ENCODE data around the gene KSR1. TPM values are rescaled to one million over a fixed set of nuclear protein-coding genes. Genes with fewer than 3 reads are reported as not detected.

KSR1 gene
- total RNA-seq, 1 donor from 2014 or later: 114 TPM

DNA sequence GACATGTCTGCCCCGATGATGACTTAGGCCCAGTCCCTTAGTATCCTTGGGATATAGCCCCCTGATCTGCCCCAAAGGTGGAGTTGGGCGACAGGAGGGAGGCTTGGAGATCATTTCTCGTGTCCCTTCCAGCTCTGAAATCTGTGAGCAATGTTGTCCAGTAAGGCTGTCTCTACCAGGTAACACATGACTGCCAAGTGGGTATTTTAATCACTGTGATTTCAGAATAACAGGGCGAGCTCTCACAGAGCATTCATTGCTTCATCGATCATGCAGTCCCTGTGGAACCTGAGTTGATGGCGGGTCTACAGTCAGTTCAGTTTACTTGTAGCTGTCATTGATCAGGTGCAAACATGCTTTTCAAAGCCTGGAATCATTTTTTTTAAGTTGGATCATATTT is 39.2 kb downstream of the KSR1 start:
- Mint-ChIP-seq H3K9me3 (peaks cover 3% of the 10 kb centered on the region), H3K27ac (peak overlapping the region; percentile 60), H3K36me3 (ENCODE audit: low read depth) (peaks cover 10% of the 10 kb centered on the region), H3K27me3 (no peaks in the 10 kb centered on the region), H3K4me3 (peak overlapping the region; percentile 35), H3K4me1 (peaks cover 35% of the 10 kb centered on the region)
- TF ChIP-seq, protein P1, sequence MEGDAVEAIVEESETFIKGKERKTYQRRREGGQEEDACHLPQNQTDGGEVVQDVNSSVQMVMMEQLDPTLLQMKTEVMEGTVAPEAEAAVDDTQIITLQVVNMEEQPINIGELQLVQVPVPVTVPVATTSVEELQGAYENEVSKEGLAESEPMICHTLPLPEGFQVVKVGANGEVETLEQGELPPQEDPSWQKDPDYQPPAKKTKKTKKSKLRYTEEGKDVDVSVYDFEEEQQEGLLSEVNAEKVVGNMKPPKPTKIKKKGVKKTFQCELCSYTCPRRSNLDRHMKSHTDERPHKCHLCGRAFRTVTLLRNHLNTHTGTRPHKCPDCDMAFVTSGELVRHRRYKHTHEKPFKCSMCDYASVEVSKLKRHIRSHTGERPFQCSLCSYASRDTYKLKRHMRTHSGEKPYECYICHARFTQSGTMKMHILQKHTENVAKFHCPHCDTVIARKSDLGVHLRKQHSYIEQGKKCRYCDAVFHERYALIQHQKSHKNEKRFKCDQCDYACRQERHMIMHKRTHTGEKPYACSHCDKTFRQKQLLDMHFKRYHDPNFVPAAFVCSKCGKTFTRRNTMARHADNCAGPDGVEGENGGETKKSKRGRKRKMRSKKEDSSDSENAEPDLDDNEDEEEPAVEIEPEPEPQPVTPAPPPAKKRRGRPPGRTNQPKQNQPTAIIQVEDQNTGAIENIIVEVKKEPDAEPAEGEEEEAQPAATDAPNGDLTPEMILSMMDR (IDR thresholded peaks at IDR 0.05): no peak
- intact Hi-C loops (cut with micrococcal nuclease): loop anchor here (2.0 kb wide), 1 partner anchor 23 kb away; no protein-coding TSS in a partner anchor
- ATAC-seq (ENCODE audit: low read depth) (peak; percentile 86), DNase-seq (no peak)
- POLR2A ChIA-PET: interaction anchor here (0.6 to 1.9 kb wide), 3 partner anchors 22 to 386 kb away, joined by 3 to 5 read pairs (median 4); no protein-coding TSS in a partner anchor
- CTCF ChIA-PET: interaction anchor here (0.6 kb wide), 1 partner anchor 39 kb away, joined by 4 read pairs; the partner anchor contains the start of gene KSR1

DNA sequence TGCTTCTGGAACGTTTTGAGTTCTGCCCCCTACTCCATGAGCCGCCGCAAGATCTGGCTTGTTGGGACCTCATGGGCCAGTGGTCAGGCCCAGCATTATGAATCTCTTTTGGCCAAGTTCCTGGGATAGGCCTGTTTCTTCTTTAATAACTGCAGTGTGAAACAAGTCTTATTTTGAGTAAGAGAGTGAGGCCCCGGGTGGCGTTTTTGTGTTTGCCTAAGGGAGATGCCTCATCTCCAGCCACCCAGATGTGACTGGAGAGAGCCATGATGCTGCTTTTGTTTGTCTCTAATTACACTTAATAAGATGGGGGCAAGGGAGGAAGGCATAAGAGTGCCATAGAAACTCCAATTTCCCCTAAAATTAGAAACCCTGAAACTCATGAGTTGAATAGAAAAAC is 39.8 kb downstream of the KSR1 start:
- ChIA-PET POLR2A (interaction anchor here (1.1 to 1.9 kb wide), 2 partner anchors 22 to 50 kb away, joined by 4 to 5 read pairs; no protein-coding TSS in a partner anchor), CTCF (interaction anchor here (1.1 kb wide), 1 partner anchor 38 kb away, joined by 4 read pairs; no protein-coding TSS in a partner anchor)
- Mint-ChIP-seq H3K27ac (peak overlapping the region; percentile 60), H3K9me3 (peaks cover 5% of the 10 kb centered on the region), H3K4me1 (peaks cover 35% of the 10 kb centered on the region), H3K4me3 (no peak overlapping the region), H3K36me3 (ENCODE audit: low read depth) (peaks cover 15% of the 10 kb centered on the region), H3K27me3 (no peaks in the 10 kb centered on the region)
- TF ChIP-seq, protein P1 (IDR thresholded peaks at IDR 0.05): no peak
- intact Hi-C loops (cut with micrococcal nuclease): loop anchor here (1.0 kb wide), 1 partner anchor 10 kb away; no protein-coding TSS in a partner anchor
- DNase-seq (no peak), ATAC-seq (ENCODE audit: low read depth) (no peak)

DNA sequence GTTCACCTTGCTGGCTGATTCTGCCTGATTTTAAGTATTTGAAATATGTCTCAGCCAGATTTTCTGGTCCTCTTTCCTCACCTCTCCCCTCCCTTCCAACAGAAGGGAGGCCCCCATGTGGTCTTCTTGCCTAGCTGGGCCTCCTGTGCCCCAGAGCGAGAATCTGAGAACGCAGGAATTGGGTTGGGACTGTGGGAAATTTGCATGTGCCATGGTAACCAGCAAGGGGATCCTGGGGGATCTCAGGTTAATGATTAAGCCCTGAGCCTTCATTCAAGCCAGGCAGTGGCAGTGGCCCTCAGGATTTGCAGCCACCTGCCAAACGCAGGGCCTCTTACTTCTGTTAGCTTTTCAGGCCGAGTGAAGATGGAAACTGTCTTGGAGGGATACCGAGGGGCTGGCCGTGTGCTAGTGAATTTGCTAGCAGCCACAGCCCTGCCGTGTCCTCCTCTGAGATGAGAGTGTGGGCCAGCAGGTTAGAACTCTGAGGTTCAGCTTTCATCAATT is 40.2 kb downstream of the KSR1 start:
- DNase-seq (no peak), ATAC-seq (ENCODE audit: low read depth) (peak; percentile 30)
- POLR2A ChIA-PET: interaction anchor here (0.6 to 1.9 kb wide), 3 partner anchors 19 to 50 kb away, joined by 3 to 4 read pairs (median 3); no protein-coding TSS in a partner anchor
- Mint-ChIP-seq H3K9me3 (peaks cover 5% of the 10 kb centered on the region), H3K4me1 (peaks cover 35% of the 10 kb centered on the region), H3K36me3 (ENCODE audit: low read depth) (peaks cover 15% of the 10 kb centered on the region), H3K4me3 (no peak overlapping the region), H3K27me3 (no peaks in the 10 kb centered on the region), H3K27ac (peak overlapping the region; percentile 30)
- CTCF ChIA-PET: interaction anchor here (1.1 kb wide), 1 partner anchor 39 kb away, joined by 4 read pairs; no protein-coding TSS in a partner anchor
- TF ChIP-seq, protein P1 (IDR thresholded peaks at IDR 0.05): no peak
- intact Hi-C loops (cut with micrococcal nuclease): loop anchor here (1.0 kb wide), 1 partner anchor 10 kb away; no protein-coding TSS in a partner anchor

DNA sequence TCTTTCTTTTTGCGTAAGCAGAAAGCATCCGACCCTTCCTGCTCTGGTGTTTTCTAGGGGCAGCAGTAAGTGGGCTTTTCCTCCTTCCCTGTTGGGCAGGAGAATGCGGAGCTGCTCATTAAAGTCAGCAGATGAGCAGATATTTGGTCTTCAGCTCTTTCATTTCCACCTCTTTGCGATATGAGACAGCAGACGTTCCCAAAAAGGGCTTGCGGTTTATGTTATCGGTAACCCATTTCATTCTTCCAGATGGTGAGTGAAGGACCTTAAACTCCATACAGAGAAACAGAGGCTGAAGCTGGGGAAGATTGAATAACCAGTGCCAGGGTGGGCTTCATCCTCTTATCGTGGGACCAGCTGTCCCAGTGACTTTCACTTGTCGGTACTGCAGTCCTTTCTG is 40.7 kb downstream of the KSR1 start:
- H3K27me3 Mint-ChIP-seq: no peaks in the 10 kb centered on the region
- peaks cover 20% of the 10 kb centered on the region for H3K36me3 Mint-ChIP-seq (ENCODE audit: low read depth)
- H3K4me3 Mint-ChIP-seq: no peak overlapping the region
- peaks cover 9% of the 10 kb centered on the region for H3K9me3 Mint-ChIP-seq
- TF ChIP-seq, protein P1 (IDR thresholded peaks at IDR 0.05): no peak
- ChIA-PET POLR2A (interaction anchor here (0.6 to 1.9 kb wide), 4 partner anchors 20 to 49 kb away, joined by 3 to 4 read pairs (median 3); no protein-coding TSS in a partner anchor), CTCF (interaction anchor here (1.1 kb wide), 1 partner anchor 39 kb away, joined by 4 read pairs; no protein-coding TSS in a partner anchor)
- DNase-seq (no peak), ATAC-seq (ENCODE audit: low read depth) (no peak)
- peaks cover 34% of the 10 kb centered on the region for H3K4me1 Mint-ChIP-seq
- intact Hi-C loops (cut with micrococcal nuclease): loop anchor here (1.0 kb wide), 1 partner anchor 9 kb away; no protein-coding TSS in a partner anchor
- H3K27ac Mint-ChIP-seq: peak overlapping the region; percentile 30

DNA sequence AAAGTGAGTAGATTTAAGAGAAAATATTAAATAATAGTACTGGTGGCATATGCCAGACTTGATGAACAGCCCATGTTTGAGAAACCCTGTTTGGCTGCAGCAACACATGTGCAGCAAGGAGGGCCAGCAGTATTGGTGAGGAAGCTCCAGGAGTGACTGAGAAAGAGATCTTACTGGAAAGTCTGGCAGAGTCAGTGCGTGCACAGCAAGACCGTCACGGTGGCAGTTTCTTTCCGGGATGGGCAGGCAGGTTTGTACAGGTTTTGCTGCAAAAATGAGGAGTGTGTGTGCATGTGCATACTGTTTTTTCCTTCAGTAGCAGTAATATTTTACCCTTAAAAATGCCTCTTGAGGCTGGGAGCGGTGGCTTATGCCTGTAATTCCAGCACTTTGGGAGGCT is 41.4 kb downstream of the KSR1 start:
- peaks cover 10% of the 10 kb centered on the region for H3K9me3 Mint-ChIP-seq
- TF ChIP-seq, protein P1 (IDR thresholded peaks at IDR 0.05): no peak
- intact Hi-C loops (cut with micrococcal nuclease): no loop called here
- ATAC-seq (ENCODE audit: low read depth): no peak
- no peak overlapping the region for H3K27ac Mint-ChIP-seq
- ChIA-PET CTCF (no interaction called here), POLR2A (interaction anchor here (0.6 to 0.7 kb wide), 2 partner anchors 40 to 203 kb away, joined by 3 read pairs; partner anchors contain the start of gene WSB1)
- no peaks in the 10 kb centered on the region for H3K27me3 Mint-ChIP-seq
- H3K4me3 Mint-ChIP-seq: no peak overlapping the region
- H3K4me1 Mint-ChIP-seq: peaks cover 34% of the 10 kb centered on the region
- peaks cover 24% of the 10 kb centered on the region for H3K36me3 Mint-ChIP-seq (ENCODE audit: low read depth)
- DNase-seq: no peak
